Breast epithelium (tissue), 4 donors: ENCODE data around the gene OPCML. TPM values are rescaled to one million over a fixed set of nuclear protein-coding genes. Genes with fewer than 3 reads are reported as not detected.

Experiments
- DNase-seq, 2 donors: peaks; one replicate each; pipeline ENCODE4 v3.0.0-alpha.2; 2019; ENCODE audit warnings: low spot score in 2 of 2
- H3K27ac ChIP-seq, 2 donors: fragments of 200-600 bp; sonication (generic) in 1 of 2; one replicate each; pipeline ENCODE4 v1.5.1; 2016 to 2019; ENCODE audit warnings: mild to moderate bottlenecking in 1 of 2
- H3K27me3 ChIP-seq, 2 donors: fragments of 200-600 bp; sonication (generic) in 1 of 2; one replicate each; pipeline versions ENCODE4 v1.5.1 to v1.6.0; 2017 to 2019; ENCODE audit warnings: control low read depth in 1 of 2, mild to moderate bottlenecking in 1 of 2
- H3K36me3 ChIP-seq: fragments of 200-600 bp; one replicate; pipeline ENCODE4 v1.5.1; 2019
- H3K4me1 ChIP-seq, 2 donors: fragments of 200-600 bp; sonication (generic); one replicate each; pipeline ENCODE4 v1.5.1; 2016 to 2019; ENCODE audit warnings: control low read depth in 1 of 2
- H3K4me3 ChIP-seq, 3 donors: fragments of 200-600 bp; sonication (generic); 1 replicate in 2 of 3; 2 replicates in 1 of 3; pipeline ENCODE4 v1.5.1; 2016 to 2019; ENCODE audit warnings: mild to moderate bottlenecking in 3 of 3, moderate library complexity in 2 of 3
- H3K9me3 ChIP-seq, 2 donors: fragments of 200-600 bp; sonication (generic) in 1 of 2; one replicate each; pipeline ENCODE4 v1.5.1; 2016 to 2019; ENCODE audit warnings: control low read depth in 1 of 2
- CTCF ChIP-seq, 3 donors: fragments of 450-650 bp; IDR thresholded peaks; one replicate each; pipeline ENCODE4 v1.5.1; 2016 to 2017; ENCODE audit warnings: antibody characterized with exemption in 3 of 3, mild to moderate bottlenecking in 3 of 3, moderate library complexity in 3 of 3
- POLR2A ChIP-seq: fragments of 450-650 bp; IDR thresholded peaks from one replicate; pipeline ENCODE4 v1.6.1; 2016; ENCODE audit warnings: antibody characterized with exemption, mild to moderate bottlenecking, moderate library complexity
- POLR2AphosphoS5 ChIP-seq, 3 donors: sonication (generic); formaldehyde crosslinking; IDR thresholded peaks; one replicate each; pipeline ENCODE4 v1.6.1; 2017; ENCODE audit warnings: antibody characterized with exemption in 3 of 3
- intact Hi-C: fragments of 100-400 bp; cut with DNase I; formaldehyde crosslinking; loops from one replicate; pipeline ENCODE4 v1.15.1; 2023; ENCODE audit warnings: low total_unique reads
- total RNA-seq, 3 donors: library from RNA; depleted of rRNA; stranded (reverse); fragments of >200 nt; gene quantifications; one replicate each; pipeline ENCODE4 v1.1.0, GENCODE V29; 2016

Gene OPCML
- total RNA-seq, 3 donors from 2014 or later = not detected

DNA sequence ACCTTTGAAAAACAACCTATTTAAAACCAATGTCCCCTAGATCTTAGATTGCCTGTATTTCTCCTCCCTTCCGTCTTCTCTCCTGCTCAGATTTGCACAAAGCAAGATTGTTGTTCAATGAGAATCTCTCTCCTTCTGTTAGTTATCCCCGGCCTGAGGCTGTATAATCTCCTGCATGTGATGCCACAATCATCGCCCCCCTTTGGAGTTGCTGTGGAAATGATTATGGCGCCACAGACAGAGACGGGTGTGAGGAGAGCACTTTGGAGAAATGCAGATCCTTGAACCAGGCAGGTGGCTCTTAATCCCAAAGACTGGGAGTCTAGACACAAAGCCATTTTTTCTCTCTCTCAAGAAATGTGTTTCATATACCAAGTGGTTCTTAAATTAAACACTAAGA lies 941.3 kb downstream of the OPCML start:
- intact Hi-C loops = no loop called here

DNA sequence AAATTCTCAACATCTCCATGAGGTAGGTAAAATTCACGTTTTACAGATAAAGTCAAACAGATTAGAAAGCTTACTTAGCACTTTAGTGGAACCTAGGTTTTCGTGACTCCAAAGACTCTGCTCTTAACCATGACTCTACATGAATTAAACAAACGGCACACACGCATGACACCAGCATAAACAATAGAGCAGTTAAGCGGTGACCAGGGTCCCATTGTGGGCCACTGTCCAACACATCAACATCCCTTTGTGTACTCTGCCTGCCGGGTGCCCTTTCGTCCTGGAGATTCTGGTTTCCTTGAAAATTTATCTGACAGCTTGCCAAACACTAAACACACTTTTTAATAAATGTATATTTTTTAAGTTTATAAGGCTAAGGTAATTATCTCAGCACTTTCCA lies 941.7 kb downstream of the OPCML start:
- no peak for TF ChIP-seq CTCF (IDR thresholded peaks at IDR 0.05)
- TF ChIP-seq POLR2A = no peak
- H3K9me3 ChIP-seq = no peaks in the 10 kb centered on the region
- DNase-seq = no peak
- intact Hi-C loops = no loop called here
- H3K27ac ChIP-seq = no peak overlapping the region
- no peak overlapping the region for H3K4me3 ChIP-seq
- H3K27me3 ChIP-seq = no peaks in the 10 kb centered on the region
- no peaks in the 10 kb centered on the region for H3K4me1 ChIP-seq
- H3K36me3 ChIP-seq = no peaks in the 10 kb centered on the region

More for the DNA sequence above, 941.3 kb downstream of the OPCML start:
- no peaks in the 10 kb centered on the region for H3K27me3 ChIP-seq
- no peaks in the 10 kb centered on the region for H3K9me3 ChIP-seq
- no peak for TF ChIP-seq POLR2A
- TF ChIP-seq CTCF (IDR thresholded peaks at IDR 0.05) = no peak
- TF ChIP-seq POLR2AphosphoS5 (IDR thresholded peaks at IDR 0.05) = no peak
- no peak for DNase-seq
- H3K4me1 ChIP-seq = no peaks in the 10 kb centered on the region
- H3K4me3 ChIP-seq = no peak overlapping the region
- no peaks in the 10 kb centered on the region for H3K36me3 ChIP-seq
- no peak overlapping the region for H3K27ac ChIP-seq

DNA sequence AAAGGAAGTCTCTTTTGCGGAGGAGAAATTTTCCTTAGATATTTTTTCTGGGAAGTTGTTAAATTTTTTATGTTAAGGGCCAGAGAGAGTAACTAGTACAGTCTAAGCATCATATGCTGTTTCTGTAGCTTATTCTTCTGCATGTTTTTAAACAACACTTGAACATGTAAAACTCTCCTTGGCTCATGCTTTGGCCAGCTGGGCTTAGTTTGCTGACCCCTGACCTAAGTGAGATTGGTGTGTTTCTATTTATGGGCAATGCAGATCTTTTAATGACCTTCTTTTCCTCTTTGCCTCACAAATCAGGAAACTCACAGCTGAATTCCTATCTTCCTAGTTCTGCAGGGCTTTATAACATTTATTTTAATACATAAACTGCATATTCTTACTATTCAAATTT lies 942.5 kb downstream of the OPCML start:
- Histone ChIP-seq H3K27me3 (no peaks in the 10 kb centered on the region), H3K4me1 (no peaks in the 10 kb centered on the region), H3K36me3 (no peaks in the 10 kb centered on the region), H3K9me3 (no peaks in the 10 kb centered on the region), H3K4me3 (no peak overlapping the region), H3K27ac (no peak overlapping the region)
- TF ChIP-seq CTCF (IDR thresholded peaks at IDR 0.05) (no peak), POLR2AphosphoS5 (IDR thresholded peaks at IDR 0.05) (no peak), POLR2A (no peak)
- no peak for DNase-seq
- intact Hi-C loops = loop anchor here (5.0 kb wide), 1 partner anchor 992 kb away; no protein-coding TSS in a partner anchor

DNA sequence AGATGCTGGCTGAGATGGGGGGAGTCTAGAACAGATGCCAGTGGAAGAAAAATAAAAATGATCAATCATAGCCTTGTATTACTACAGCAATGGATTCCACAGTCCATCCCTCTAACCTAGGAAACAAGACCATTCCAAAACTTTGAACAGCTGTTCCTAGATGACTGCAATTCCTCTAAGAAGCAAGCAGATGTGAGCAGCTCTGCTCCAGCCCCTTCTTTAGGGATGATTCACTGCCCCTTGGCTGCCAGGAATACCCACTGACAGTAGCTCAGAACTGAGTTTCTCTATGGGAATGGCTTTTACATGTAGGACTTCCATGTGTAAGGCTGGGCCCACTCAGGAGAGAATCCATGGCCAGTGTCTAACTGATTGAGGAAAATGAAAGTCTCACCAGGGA lies 943.9 kb downstream of the OPCML start:
- TF ChIP-seq POLR2AphosphoS5 (IDR thresholded peaks at IDR 0.05) (no peak), CTCF (IDR thresholded peaks at IDR 0.05) (no peak), POLR2A (no peak)
- Histone ChIP-seq H3K36me3 (no peaks in the 10 kb centered on the region), H3K4me1 (no peaks in the 10 kb centered on the region), H3K4me3 (no peak overlapping the region), H3K27me3 (no peaks in the 10 kb centered on the region), H3K9me3 (no peaks in the 10 kb centered on the region), H3K27ac (no peak overlapping the region)
- intact Hi-C loops = loop anchor here (5.0 kb wide), 1 partner anchor 991 kb away; no protein-coding TSS in a partner anchor
- DNase-seq = no peak

- intact Hi-C loops = loop anchor here (5.0 kb wide), 1 partner anchor 990 kb away; no protein-coding TSS in a partner anchor
- no peaks in the 10 kb centered on the region for H3K4me1 ChIP-seq
Measured at GRCh38 chr11:132587716-132588115, 944.6 kb downstream of the OPCML start.

More at GRCh38 chr11:132587716-132588115, 944.6 kb downstream of the OPCML start:
- H3K27me3 ChIP-seq = no peaks in the 10 kb centered on the region
- no peak overlapping the region for H3K27ac ChIP-seq
- H3K4me3 ChIP-seq = no peak overlapping the region
- DNase-seq = no peak
- TF ChIP-seq POLR2AphosphoS5 (IDR thresholded peaks at IDR 0.05) = no peak
- no peak for TF ChIP-seq CTCF (IDR thresholded peaks at IDR 0.05)
- no peak for TF ChIP-seq POLR2A
- no peaks in the 10 kb centered on the region for H3K36me3 ChIP-seq
- no peaks in the 10 kb centered on the region for H3K9me3 ChIP-seq
